ENCODE results near the gene NEB.
"Not testable (repeated sequence)": the region's sequence is repeated elsewhere in the genome, so short reads cannot be mapped to it uniquely, and the experiment has no call there.

Gene NEB

GRCh38 chr2:151757861-151758260 is 23.6 kb upstream of the NEB start:
- no peak for DNase-seq

GRCh38 chr2:151756820-151757219 is 22.5 kb upstream of the NEB start:
- no peak for DNase-seq

DNA sequence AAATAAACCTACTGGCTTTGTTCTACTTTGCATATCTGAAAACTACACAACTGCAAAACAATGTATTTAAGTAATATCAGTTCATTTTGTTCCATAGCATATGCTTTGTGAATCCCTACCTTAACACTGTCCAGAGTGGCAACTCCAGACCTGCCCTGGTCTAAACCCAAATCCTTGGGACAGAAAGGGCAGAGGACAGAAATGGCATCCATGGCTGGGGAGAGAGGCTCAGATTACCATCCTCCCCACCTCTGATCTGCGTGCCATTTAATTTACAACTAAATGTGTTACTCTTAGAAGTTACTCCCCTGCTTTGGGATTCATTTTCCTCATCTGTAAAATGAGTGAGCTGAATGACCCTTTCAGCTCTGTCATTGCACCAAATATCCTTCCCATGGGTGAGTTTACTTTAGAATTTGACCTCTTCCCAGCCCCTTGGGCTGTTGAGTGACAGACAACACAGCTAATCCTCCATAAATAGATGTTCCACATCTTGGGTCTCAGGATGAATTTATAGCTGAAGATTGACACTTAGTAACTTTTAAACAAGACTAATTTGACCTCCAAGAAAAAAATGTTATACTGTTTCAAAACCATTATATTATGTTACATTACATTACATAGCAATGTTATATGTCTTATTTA is 20.1 kb upstream of the NEB start:
- DNase-seq: no peak

GRCh38 chr2:151753540-151753939 is 19.3 kb upstream of the NEB start:
- DNase-seq: no peak

GRCh38 chr2:151745261-151745660 is 11.0 kb upstream of the NEB start:
- DNase-seq: not testable (repeated sequence)

DNA sequence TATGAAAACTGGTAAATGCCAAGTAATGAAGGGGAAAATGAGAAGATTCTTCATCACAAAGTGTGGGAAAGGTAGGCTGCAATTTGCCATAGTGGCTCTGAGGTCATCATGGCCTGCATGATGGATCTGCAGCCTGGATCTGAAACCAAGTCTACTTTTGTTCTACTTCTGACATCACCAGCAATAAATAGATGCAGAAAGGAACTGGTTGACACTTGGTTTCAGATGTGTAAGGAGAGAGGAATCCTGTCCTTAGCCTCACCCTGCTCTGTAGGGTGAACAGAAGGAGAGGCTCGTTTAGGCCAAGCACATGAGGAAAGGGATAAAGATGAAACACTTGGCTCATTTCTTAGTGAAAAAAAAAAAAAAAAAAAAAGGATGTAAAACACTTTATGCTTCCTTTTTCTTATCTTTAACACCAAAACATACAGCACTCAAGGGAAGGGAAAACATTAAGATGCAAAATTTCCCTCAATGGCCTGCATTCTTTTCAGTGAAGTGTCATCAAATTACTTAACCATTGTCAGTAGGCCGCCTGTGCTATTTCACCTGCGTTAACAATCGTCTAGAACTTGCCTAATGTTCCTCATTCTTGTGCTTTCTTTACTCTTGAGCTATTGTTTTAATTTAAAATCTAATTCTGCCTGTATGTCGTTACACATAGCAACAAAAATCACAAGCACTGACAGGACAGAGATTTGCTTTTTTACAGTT is 3.9 kb downstream of the NEB start:
- DNase-seq: no peak

- no peak for DNase-seq
These were observed 4.4 kb downstream of the NEB start for GRCh38 chr2:151729837-151730236.

DNA sequence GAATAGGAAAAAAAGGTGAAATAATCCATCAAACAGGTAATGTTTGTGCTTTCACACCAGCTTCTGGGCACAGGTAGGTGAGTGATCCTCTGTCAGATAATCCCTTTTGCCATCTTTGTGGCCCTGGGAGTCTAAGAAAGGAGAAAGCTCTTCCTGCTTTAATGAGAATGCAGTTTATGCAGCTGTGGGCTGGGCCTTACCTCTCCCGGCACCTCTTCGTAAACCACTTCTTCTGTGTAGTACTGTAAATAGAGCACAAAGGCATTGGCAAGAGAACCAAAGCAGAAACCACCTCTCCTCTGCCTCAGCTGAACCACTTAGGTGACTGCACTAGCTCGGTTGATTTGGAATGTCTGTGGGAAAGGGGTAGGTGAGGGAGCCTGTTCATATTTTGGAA is 4.9 kb downstream of the NEB start:
- DNase-seq: no peak

DNA sequence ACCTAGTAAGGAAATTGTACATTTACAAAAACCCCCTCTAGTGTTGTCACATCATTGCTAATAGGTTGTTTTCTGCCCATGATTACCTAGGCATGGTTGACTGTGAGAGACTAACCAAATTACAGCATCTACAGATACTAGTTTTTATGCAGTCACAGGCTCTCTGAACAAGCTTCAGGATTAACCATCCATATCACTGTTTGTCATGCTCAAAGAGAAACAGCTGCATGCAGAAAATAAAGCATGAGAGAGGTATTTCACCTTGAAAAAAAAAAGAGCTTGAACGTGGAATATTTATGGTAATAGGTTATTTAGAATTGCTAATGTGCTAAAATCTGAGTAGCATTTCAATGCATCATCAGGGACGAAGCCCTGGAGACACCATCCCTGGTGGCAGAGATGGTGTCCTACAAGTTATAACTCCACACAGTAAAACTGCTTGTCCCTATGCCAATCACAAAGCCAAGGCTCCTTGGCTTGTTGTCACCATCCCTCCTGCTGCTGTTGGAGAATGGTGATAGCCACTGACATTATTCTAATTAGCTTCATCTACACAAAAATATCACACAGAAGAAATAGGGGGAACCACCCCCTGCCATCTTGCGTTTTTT is 5.4 kb downstream of the NEB start:
- DNase-seq: no peak

DNA sequence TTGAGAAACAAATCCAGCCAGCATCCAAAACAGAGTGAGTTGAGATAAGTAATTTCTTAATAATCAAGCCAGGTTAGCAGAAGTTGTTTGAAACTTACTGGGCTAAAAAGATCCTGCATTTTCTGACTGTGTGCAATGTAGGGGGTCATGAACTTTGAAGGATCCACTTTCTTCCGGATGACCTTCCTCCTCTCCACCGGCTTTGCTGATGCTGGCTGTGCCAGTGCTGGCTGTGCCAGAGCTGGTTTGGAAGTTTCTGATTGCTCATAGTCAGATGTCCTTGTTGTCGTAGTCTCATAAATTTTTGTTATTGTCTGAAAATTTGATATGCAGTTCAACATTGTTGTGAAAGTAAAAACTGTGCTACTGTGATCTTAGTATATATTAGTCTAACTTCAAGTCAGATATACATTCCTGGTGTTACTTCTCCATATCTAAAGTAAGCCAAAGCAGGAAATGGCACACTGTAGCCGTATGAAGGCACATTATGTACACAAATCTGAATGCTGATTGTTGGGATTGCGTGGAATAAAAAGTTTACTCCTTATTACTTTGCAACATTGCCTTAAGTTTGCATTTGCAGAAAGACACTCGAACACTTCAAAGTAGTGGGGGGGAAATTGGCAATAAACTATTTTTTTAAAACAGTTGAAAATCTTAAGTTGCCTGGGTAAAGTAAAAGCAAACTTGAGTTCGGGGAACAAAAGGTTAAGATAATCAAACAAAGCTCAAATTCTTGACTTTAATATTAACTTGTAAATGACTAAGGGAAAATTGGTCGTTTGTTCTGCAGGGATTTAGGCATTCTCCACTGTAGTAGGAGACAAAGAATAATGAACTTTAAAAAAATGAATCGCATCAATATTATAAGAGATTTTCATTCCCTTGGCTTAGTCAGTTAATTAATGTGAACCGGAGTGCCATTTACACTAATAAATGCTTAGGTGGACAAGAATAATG is 6.4 kb downstream of the NEB start:
- DNase-seq: no peak

DNA sequence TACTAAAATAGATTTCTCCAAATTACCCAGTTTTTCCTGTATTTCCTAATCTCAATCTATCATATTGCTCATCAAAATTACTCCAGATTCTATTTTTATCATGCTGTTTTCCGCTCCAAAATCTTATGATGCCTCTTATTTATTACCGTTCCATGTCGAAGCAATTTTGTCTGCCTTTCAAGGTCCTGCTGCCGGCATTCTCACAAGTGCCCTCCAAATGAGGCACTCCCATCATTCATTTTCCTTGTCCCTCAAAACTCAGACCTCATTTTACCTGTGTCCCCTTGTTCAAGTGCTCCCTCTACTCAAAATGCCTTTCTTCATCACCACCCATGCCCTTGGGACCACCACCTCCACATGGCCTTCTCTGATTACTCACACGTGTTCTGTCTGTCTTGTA is 13.1 kb downstream of the NEB start:
- no peak for DNase-seq

DNA sequence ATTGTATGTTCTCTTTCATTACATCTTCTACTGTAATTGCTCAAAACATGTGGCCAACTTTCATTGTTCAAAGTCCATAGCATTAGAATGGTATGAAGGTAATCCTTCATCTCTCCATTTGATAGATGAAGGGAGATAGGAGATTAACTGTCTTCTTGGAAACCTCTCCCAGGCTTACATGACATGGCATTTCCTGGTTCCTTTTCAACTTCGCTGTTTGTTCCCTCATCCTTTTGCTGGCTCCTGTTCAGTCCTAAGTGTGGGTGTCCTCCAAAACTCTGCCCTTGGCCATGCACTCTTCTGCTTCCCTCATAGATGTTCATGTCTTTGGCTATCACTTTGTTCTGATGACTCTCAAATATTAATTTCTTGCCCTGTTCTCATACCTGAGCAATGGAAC is 13.8 kb downstream of the NEB start:
- DNase-seq: no peak

GRCh38 chr2:151718796-151719195 is 15.5 kb downstream of the NEB start:
- no peak for DNase-seq

DNA sequence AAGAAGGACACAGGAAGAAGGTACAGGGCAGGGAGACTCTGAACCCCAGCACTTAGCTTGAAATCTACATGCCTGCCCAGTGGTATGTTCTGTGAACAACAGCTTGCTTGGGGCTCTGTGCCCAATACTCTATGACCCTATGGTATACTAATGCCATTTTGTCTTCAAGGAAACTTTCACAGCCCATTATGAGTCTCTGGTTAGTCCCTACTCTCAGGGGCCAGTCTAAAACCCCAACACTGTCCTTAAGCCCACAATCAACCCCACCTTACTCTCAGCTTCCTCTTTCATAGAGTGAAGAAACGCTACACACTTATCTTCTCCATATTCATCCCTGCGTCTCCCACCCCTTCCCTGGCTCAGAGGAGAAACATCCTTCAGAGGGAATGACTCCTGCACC is 16.0 kb downstream of the NEB start:
- DNase-seq: no peak

DNA sequence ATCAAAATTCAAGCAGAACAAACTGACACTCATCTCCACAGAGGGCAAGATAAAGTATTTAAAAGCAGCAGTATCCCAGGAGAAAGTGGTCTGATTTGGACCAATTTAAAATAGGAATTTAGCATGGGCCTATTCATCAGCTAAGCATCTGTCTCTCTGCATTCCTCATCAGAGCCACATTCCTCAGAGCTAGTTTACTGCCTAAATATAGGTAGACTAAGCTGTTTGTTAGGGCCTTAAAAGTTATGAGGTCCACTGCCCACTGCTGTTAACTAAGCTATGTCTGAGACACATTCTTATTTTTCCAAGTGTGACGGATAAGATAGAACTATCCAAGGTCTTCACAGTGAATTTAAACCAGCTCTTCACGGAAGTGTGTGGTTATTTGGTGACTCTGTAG is 17.6 kb downstream of the NEB start:
- no peak for DNase-seq

- no peak for DNase-seq
These were observed 20.9 kb downstream of the NEB start for GRCh38 chr2:151713291-151713903.

DNA sequence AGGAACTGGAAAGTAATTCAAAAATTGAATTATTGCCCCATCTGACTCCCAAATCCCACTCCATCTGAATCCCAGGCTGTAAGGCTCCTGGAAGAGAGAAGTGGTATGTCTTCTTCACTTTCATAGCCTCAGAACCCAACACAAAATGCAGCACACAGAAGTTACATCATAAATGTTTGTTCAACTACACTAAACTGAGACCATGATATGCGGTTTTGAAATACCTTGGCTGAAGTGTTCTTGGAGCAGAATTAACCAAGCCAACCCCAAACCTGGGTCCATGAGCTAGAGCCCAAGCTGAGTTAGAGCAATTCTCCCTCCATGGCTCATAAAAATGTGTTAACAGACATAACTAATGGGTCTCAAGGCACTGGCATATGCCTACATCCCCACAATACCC is 23.3 kb downstream of the NEB start:
- no peak for DNase-seq

GRCh38 chr2:151708788-151709187 is 25.5 kb downstream of the NEB start:
- DNase-seq: no peak

DNA sequence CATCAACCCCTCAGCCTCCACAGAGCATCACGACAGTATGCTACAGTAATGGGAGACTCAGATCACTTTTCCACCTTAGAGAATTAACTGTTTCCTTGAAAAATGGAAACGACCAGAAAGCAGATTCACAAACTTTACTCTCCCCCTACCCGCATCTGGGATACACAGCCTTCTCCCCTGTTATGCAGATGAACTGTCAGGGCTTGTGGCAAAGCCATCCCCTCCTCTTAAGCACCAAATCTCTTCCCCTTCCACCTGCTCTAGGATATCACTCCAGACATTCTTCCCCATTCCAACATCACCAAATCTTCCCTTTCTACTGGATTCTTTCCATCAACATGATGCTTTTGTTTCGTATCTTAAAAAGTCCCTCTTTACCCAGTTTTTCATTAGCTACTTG is 26.4 kb downstream of the NEB start:
- no peak for DNase-seq

DNA sequence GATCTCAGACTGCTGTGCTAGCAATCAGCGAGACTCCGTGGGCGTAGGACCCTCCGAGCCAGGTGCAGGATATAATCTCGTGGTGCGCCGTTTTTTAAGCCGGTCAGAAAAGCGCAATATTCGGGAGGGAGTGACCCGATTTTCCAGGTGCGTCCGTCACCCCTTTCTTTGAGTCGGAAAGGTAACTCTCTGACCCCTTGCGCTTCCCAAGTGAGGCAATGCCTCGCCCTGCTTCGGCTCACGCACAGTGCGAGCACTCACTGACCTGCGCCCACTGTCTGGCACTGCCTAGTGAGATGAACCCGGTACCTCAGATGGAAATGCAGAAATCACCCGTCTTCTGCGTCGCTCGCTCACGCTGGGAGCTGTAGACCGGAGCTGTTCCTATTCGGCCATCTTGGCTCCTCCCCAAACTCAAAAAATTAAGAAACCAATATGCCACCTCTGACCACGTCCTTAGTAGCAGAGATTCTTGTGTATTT is 29.8 kb downstream of the NEB start:
- DNase-seq: not testable (repeated sequence)

GRCh38 chr2:151698134-151698533 is 36.1 kb downstream of the NEB start:
- DNase-seq: not testable (repeated sequence)

- DNase-seq: no peak
These were observed 38.5 kb downstream of the NEB start for GRCh38 chr2:151695778-151696177.

DNA sequence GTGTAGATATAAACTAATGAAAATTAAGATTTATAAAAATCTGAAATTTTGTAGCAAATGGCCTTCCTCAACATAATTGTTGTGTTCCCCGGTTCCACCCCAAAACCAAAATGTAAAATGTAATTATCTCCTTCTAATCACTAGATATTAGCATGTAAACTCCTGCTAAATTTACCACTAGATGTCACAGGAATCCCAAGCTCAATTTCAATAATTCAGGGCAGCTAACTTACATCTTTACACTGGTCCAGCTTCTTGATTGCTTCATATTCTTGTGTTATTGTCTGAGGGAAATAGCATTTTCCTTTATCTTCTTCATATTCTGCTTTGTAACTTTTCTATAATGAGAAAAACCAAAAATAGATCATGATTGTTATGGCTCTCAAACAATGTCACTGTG is 42.6 kb downstream of the NEB start:
- DNase-seq: no peak

Data from NCI-H446 treated with DMSO at 0.1 percent for 48 hours (cell line).